IPS-15b (cell line): Measurements from ENCODE around the gene PTPRC.

Experiments
- H3K27me3 ChIP-seq: one replicate; pipeline ENCODE4 v1.6.1; 2013; ENCODE audit warnings: low read length; ENCODE audit not compliant: control insufficient read depth, insufficient read depth
- H3K36me3 ChIP-seq: one replicate; pipeline ENCODE4 v1.6.1; 2013; ENCODE audit warnings: low read length; ENCODE audit not compliant: control insufficient read depth, insufficient read depth
- H3K4me1 ChIP-seq: one replicate; pipeline ENCODE4 v1.6.1; 2013; ENCODE audit warnings: mild to moderate bottlenecking, low read length; ENCODE audit not compliant: control insufficient read depth, insufficient read depth
- H3K4me3 ChIP-seq: one replicate; pipeline ENCODE4 v1.5.1; 2013; ENCODE audit warnings: low read depth, low read length
- H3K9ac ChIP-seq: one replicate; pipeline ENCODE4 v1.6.1; 2013; ENCODE audit warnings: low read depth, mild to moderate bottlenecking, low read length
- H3K9me3 ChIP-seq: one replicate; pipeline ENCODE4 v1.6.1; 2013; ENCODE audit warnings: mild to moderate bottlenecking, low read length; ENCODE audit not compliant: control insufficient read depth, insufficient read depth

PTPRC gene

DNA sequence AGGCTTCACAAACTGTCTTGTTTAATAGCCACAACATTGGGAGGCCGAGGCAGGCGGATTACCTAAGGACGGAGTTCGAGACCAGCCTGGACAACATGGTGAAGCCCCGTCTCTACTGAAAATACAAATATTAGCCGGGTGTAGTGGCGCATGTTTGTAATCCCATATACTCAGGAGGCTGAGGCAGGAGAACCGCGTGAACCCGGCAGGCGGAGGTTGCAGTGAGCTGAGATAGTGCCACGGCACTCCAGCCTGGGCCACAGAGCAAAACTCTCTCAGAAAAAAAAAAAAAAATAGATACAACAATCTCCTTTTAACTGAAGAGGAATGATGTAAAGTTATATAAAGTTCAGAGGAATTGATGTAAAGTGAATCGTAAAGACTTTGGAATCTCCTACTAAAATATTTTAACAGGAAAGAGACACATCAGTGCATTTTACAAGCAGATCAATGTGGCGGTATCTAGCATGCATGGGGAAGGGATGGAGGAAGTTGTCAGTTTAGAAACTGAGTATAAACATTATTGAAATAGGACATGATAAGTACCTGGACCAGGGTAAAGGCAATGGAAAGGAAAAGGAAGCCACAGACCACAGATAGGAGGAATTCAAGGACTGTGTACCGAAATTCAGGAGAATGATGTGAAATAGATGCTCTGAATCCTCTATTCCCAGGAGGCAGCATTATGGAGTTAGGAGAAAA lies 41.5 kb downstream of the PTPRC start:
- Histone ChIP-seq H3K36me3 (no peaks in the 10 kb centered on the region), H3K9ac (no peak overlapping the region), H3K9me3 (no peaks in the 10 kb centered on the region), H3K4me1 (peaks cover 5% of the 10 kb centered on the region), H3K4me3 (no peak overlapping the region), H3K27me3 (no peaks in the 10 kb centered on the region)

DNA sequence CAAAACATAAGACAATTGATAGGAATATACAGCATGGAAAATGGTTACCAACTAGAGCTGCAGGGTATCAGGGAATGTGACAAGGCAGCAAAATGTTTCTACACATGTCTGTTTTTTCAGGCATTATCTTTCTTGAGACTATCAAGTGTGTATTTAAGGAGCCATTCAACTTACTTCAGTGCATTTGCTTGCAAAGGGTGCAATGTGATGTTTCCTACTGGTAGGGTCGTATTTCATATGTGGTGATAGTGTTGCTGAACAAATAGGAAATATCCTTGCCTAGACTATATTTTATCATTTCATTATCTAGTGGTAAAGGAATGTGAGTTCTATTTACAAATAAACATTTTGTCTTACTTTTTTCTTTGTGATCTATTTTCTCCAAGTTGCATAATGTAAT lies 42.4 kb downstream of the PTPRC start:
- Histone ChIP-seq H3K9ac (no peak overlapping the region), H3K36me3 (no peaks in the 10 kb centered on the region), H3K9me3 (no peaks in the 10 kb centered on the region), H3K4me1 (peaks cover 5% of the 10 kb centered on the region), H3K27me3 (no peaks in the 10 kb centered on the region), H3K4me3 (no peak overlapping the region)

GRCh38 chr1:198681831-198682759 lies 43.3 kb downstream of the PTPRC start:
- no peak overlapping the region for H3K9ac ChIP-seq
- H3K27me3 ChIP-seq: no peaks in the 10 kb centered on the region
- H3K4me3 ChIP-seq: no peak overlapping the region
- H3K9me3 ChIP-seq: no peaks in the 10 kb centered on the region
- H3K4me1 ChIP-seq: peaks cover 5% of the 10 kb centered on the region
- H3K36me3 ChIP-seq: no peaks in the 10 kb centered on the region

DNA sequence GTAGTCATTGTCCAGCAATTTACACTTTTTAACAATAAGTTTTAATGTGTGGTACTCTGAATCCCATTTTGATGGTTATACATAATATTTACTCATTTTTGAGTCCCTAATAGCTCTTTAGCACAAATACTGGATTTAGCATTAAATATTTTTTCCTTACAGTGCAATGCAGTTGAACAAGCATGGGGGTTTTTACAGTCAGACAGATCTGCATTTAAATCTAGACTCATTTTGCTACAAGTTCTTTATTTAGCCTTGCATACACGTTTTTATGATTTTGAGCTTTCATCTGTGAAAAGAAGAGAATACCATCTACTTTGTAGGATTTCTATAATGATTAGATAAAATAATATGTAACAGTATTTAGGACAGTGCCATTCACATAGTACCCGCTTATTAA lies 44.0 kb downstream of the PTPRC start:
- Histone ChIP-seq H3K36me3 (no peaks in the 10 kb centered on the region), H3K27me3 (no peaks in the 10 kb centered on the region), H3K9ac (no peak overlapping the region), H3K4me1 (peaks cover 5% of the 10 kb centered on the region), H3K9me3 (no peaks in the 10 kb centered on the region), H3K4me3 (no peak overlapping the region)

- no peak overlapping the region for H3K9ac ChIP-seq
- peaks cover 5% of the 10 kb centered on the region for H3K4me1 ChIP-seq
- no peaks in the 10 kb centered on the region for H3K27me3 ChIP-seq
- no peaks in the 10 kb centered on the region for H3K9me3 ChIP-seq
- no peaks in the 10 kb centered on the region for H3K36me3 ChIP-seq
- no peak overlapping the region for H3K4me3 ChIP-seq
Measured at GRCh38 chr1:198683449-198683848, 44.6 kb downstream of the PTPRC start.

GRCh38 chr1:198686069-198686728 lies 47.4 kb downstream of the PTPRC start:
- no peaks in the 10 kb centered on the region for H3K27me3 ChIP-seq
- no peaks in the 10 kb centered on the region for H3K36me3 ChIP-seq
- H3K9ac ChIP-seq: no peak overlapping the region
- H3K4me1 ChIP-seq: peaks cover 15% of the 10 kb centered on the region
- no peak overlapping the region for H3K4me3 ChIP-seq
- no peaks in the 10 kb centered on the region for H3K9me3 ChIP-seq

DNA sequence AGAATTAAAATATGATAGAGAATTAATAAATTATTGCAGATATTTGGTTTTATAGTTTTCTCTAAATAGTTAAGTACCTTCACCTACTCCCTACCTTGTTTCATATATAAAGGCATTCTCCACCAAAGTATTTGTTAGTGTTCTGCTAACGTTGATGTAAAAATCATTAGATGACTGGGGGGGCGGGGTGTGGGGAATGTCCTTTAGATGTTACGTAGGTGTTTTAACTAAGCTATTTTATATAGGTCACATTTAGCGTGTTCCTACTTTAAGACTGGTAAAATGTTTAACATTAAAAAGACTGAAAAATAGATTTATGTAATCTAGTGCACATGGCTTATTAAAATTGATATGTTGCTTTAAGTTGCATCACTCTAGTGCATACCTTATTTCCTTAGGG lies 48.6 kb downstream of the PTPRC start:
- Histone ChIP-seq H3K9ac (no peak overlapping the region), H3K4me1 (peaks cover 10% of the 10 kb centered on the region), H3K9me3 (no peaks in the 10 kb centered on the region), H3K27me3 (no peaks in the 10 kb centered on the region), H3K4me3 (no peak overlapping the region), H3K36me3 (no peaks in the 10 kb centered on the region)

GRCh38 chr1:198691063-198691462 lies 52.2 kb downstream of the PTPRC start:
- Histone ChIP-seq H3K9ac (no peak overlapping the region), H3K4me3 (no peak overlapping the region), H3K9me3 (no peaks in the 10 kb centered on the region), H3K4me1 (peaks cover 10% of the 10 kb centered on the region), H3K36me3 (no peaks in the 10 kb centered on the region), H3K27me3 (no peaks in the 10 kb centered on the region)

DNA sequence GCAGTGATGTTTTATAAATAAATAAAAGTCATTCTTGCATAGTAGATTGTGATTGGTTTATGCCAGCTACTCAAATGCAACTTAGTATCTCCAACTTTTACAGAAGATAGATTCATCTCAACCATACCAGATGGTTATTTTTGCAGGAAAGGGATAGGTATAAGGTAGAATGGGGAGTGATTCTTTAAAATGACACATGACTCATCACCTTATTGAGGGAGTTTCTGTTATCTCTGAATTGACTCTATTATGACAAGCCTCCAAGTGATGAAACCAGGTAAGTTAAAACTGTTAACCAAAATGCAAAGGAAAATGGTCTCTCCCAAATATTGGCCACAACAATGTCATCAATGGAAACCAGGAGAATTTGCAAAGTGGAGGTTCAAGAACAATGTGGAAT lies 54.5 kb downstream of the PTPRC start:
- H3K36me3 ChIP-seq: no peaks in the 10 kb centered on the region
- peaks cover 10% of the 10 kb centered on the region for H3K4me1 ChIP-seq
- no peaks in the 10 kb centered on the region for H3K27me3 ChIP-seq
- H3K9me3 ChIP-seq: no peaks in the 10 kb centered on the region
- no peak overlapping the region for H3K4me3 ChIP-seq
- no peak overlapping the region for H3K9ac ChIP-seq

- Histone ChIP-seq H3K27me3 (no peaks in the 10 kb centered on the region), H3K9ac (no peak overlapping the region), H3K4me1 (peaks cover 14% of the 10 kb centered on the region), H3K36me3 (no peaks in the 10 kb centered on the region), H3K4me3 (no peak overlapping the region), H3K9me3 (no peaks in the 10 kb centered on the region)
Measured at GRCh38 chr1:198694542-198694941, 55.7 kb downstream of the PTPRC start.

DNA sequence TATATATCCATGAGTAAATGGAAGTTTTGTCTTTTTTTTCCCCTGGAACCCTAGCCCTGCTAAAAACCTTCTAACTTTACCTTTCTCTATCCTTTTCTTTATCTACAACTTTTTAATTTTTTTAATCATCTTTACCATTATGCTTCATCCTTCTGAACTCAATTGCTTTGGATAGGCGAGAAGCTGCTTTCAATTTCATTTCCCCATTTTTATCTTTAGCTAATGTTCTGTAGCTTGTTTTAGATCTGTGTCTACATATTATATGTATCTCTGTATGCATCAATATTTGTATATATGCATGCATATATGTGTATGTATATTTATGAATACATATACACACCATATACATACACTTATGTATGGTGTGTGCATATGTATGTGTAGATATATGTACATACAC lies 57.4 kb downstream of the PTPRC start:
- H3K9ac ChIP-seq: no peak overlapping the region
- H3K36me3 ChIP-seq: no peaks in the 10 kb centered on the region
- H3K4me1 ChIP-seq: peaks cover 22% of the 10 kb centered on the region
- H3K4me3 ChIP-seq: no peak overlapping the region
- H3K27me3 ChIP-seq: no peaks in the 10 kb centered on the region
- H3K9me3 ChIP-seq: no peaks in the 10 kb centered on the region
